ENCODE measurements around the gene UFSP1.

DNA sequence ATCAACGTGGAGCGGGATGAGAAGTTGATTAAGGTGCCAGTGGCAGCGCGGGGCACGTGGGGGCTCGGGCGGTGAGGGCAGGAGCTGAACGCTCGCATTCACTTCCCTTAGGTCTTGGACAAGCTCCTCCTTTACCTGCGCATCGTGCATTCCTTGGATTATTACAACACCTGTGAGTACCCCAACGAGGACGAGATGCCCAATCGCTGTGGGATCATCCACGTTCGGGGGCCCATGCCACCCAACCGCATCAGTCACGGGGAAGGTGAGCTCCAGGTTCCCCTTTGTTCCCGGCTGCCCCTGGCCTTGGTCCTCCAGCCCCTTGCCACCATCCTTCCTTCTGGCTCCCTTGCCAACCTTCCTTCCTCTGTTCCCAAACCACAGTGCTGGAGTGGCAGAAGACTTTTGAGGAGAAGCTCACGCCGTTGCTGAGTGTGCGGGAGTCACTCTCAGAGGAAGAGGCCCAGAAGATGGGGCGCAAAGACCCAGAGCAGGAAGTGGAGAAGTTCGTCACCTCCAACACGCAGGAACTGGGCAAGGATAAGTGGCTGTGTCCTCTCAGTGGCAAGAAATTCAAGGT lies 2.5 kb downstream of the UFSP1 start:
- TF ChIP-seq, protein P1, sequence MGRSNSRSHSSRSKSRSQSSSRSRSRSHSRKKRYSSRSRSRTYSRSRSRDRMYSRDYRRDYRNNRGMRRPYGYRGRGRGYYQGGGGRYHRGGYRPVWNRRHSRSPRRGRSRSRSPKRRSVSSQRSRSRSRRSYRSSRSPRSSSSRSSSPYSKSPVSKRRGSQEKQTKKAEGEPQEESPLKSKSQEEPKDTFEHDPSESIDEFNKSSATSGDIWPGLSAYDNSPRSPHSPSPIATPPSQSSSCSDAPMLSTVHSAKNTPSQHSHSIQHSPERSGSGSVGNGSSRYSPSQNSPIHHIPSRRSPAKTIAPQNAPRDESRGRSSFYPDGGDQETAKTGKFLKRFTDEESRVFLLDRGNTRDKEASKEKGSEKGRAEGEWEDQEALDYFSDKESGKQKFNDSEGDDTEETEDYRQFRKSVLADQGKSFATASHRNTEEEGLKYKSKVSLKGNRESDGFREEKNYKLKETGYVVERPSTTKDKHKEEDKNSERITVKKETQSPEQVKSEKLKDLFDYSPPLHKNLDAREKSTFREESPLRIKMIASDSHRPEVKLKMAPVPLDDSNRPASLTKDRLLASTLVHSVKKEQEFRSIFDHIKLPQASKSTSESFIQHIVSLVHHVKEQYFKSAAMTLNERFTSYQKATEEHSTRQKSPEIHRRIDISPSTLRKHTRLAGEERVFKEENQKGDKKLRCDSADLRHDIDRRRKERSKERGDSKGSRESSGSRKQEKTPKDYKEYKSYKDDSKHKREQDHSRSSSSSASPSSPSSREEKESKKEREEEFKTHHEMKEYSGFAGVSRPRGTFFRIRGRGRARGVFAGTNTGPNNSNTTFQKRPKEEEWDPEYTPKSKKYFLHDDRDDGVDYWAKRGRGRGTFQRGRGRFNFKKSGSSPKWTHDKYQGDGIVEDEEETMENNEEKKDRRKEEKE (IDR thresholded peaks at IDR 0.05), result no peak
- TF ChIP-seq POLR2A (IDR thresholded peaks at IDR 0.05; ENCODE audit: low read depth, low read length), result no peak
- no peak for TF ChIP-seq EZH2 (IDR thresholded peaks at IDR 0.05; ENCODE audit: borderline replicate concordance, control insufficient read depth, low read depth, low read length)
- TF ChIP-seq, protein P2, sequence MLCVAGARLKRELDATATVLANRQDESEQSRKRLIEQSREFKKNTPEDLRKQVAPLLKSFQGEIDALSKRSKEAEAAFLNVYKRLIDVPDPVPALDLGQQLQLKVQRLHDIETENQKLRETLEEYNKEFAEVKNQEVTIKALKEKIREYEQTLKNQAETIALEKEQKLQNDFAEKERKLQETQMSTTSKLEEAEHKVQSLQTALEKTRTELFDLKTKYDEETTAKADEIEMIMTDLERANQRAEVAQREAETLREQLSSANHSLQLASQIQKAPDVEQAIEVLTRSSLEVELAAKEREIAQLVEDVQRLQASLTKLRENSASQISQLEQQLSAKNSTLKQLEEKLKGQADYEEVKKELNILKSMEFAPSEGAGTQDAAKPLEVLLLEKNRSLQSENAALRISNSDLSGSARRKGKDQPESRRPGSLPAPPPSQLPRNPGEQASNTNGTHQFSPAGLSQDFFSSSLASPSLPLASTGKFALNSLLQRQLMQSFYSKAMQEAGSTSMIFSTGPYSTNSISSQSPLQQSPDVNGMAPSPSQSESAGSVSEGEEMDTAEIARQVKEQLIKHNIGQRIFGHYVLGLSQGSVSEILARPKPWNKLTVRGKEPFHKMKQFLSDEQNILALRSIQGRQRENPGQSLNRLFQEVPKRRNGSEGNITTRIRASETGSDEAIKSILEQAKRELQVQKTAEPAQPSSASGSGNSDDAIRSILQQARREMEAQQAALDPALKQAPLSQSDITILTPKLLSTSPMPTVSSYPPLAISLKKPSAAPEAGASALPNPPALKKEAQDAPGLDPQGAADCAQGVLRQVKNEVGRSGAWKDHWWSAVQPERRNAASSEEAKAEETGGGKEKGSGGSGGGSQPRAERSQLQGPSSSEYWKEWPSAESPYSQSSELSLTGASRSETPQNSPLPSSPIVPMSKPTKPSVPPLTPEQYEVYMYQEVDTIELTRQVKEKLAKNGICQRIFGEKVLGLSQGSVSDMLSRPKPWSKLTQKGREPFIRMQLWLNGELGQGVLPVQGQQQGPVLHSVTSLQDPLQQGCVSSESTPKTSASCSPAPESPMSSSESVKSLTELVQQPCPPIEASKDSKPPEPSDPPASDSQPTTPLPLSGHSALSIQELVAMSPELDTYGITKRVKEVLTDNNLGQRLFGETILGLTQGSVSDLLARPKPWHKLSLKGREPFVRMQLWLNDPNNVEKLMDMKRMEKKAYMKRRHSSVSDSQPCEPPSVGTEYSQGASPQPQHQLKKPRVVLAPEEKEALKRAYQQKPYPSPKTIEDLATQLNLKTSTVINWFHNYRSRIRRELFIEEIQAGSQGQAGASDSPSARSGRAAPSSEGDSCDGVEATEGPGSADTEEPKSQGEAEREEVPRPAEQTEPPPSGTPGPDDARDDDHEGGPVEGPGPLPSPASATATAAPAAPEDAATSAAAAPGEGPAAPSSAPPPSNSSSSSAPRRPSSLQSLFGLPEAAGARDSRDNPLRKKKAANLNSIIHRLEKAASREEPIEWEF (IDR thresholded peaks at IDR 0.05; ENCODE audit: insufficient replicate concordance, low read depth, low read length), result no peak
